Testis (tissue), 3 donors: ENCODE measurements around the gene SFMBT2. TPM values are rescaled to one million over a fixed set of nuclear protein-coding genes. Genes with fewer than 3 reads are reported as not detected.

Experiments used
- DNase-seq: peaks from one replicate; pipeline ENCODE4 v3.0.0-alpha.2; 2019
- H3K27ac ChIP-seq, 2 donors: fragments of 200-600 bp; sonication (generic); one replicate each; pipeline ENCODE4 v1.5.1; 2019
- H3K27me3 ChIP-seq: fragments of 200-600 bp; sonication (generic); one replicate; pipeline ENCODE4 v1.5.1; 2019
- H3K36me3 ChIP-seq: fragments of 200-600 bp; sonication (generic); one replicate; pipeline ENCODE4 v1.5.1; 2017; ENCODE audit warnings: low read depth; ENCODE audit errors: missing control alignments
- H3K4me1 ChIP-seq: fragments of 200-600 bp; sonication (generic); one replicate; pipeline ENCODE4 v1.5.1; 2019
- H3K4me3 ChIP-seq, 2 donors: fragments of 200-600 bp; sonication (generic); one replicate each; pipeline ENCODE4 v1.5.1; 2017 to 2019
- H3K9me3 ChIP-seq: fragments of 200-600 bp; sonication (generic); one replicate; pipeline ENCODE4 v1.5.1; 2017
- POLR2A ChIP-seq: fragments of 450-650 bp; IDR thresholded peaks from one replicate; pipeline ENCODE4 v1.6.1; 2017; ENCODE audit warnings: antibody characterized with exemption, mild to moderate bottlenecking, moderate library complexity
- WGBS, 2 donors: methylation state at CpG; one replicate each; pipeline ENCODE4 v1.1.5; 2018; 5-methylcytosine and 5-hydroxymethylcytosine counted together
- intact Hi-C: fragments of 100-400 bp; cut with DNase I; formaldehyde crosslinking; loops from one replicate; pipeline ENCODE4 v1.15.1; 2023; ENCODE audit warnings: low total_unique reads
- polyA plus RNA-seq: library from polyadenylated mRNA; stranded (reverse); fragments of 350-450 nt; fragmentation: Illumina TruSeq; extraction: RNeasy Lipid Tissue Mini Kit (QIAGEN cat#74804); gene quantifications from one replicate; pipeline ENCODE4 v1.2.3, GENCODE V29; 2014; ENCODE audit warnings: low read depth, low replicate concordance; ENCODE audit not compliant: insufficient read depth
- total RNA-seq, 2 donors: library from RNA; depleted of rRNA; stranded (reverse); fragments of >200 nt; gene quantifications; one replicate each; pipeline ENCODE4 v1.2.3, GENCODE V29; 2016
- TF ChIP-seq, protein P1 (sequence below), 3 experiments: fragments of 450-650 bp in 2 of 3; fragments of 200-600 bp in 1 of 3; sonication (generic) in 1 of 3; IDR thresholded peaks; one replicate each; pipeline ENCODE4 v1.5.1; 2016 to 2019; ENCODE audit warnings: antibody characterized with exemption in 3 of 3, mild to moderate bottlenecking in 2 of 3, moderate library complexity in 1 of 3

Gene SFMBT2
- total and polyA plus RNA-seq, 3 donors from 2014 or later, result 3.6 to 8.5 (median 7.6) TPM

DNA sequence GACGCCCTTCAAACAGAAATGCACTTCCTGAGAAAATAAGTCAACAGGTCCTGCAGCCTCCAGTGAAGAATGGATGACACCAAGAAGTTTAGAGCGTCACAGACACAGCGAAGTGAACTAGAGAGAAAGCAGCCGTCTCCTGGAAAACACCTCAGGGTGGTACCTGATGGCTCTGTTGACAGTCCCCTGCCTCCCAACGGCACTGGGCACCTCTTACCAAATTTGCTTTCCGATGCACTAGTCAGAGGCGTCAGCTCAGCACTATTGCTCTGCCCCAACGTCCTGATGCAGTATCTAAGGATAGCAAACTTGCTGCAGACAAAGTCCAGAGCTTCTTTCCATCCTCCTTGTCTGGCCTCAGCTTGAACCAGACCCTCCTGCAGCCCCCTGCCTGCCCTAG, 38.3 kb downstream of the SFMBT2 start:
- H3K27ac ChIP-seq, result no peak overlapping the region
- no peak overlapping the region for H3K4me3 ChIP-seq
- no peaks in the 10 kb centered on the region for H3K9me3 ChIP-seq
- H3K36me3 ChIP-seq, result no peaks in the 10 kb centered on the region
- no peaks in the 10 kb centered on the region for H3K27me3 ChIP-seq
- no peak for TF ChIP-seq POLR2A
- TF ChIP-seq, protein P1, sequence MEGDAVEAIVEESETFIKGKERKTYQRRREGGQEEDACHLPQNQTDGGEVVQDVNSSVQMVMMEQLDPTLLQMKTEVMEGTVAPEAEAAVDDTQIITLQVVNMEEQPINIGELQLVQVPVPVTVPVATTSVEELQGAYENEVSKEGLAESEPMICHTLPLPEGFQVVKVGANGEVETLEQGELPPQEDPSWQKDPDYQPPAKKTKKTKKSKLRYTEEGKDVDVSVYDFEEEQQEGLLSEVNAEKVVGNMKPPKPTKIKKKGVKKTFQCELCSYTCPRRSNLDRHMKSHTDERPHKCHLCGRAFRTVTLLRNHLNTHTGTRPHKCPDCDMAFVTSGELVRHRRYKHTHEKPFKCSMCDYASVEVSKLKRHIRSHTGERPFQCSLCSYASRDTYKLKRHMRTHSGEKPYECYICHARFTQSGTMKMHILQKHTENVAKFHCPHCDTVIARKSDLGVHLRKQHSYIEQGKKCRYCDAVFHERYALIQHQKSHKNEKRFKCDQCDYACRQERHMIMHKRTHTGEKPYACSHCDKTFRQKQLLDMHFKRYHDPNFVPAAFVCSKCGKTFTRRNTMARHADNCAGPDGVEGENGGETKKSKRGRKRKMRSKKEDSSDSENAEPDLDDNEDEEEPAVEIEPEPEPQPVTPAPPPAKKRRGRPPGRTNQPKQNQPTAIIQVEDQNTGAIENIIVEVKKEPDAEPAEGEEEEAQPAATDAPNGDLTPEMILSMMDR (IDR thresholded peaks at IDR 0.05), result no peak
- 94 to 99% methylated on average over 8 of the region's 8 CpGs for WGBS, 2 donors
- no peak for DNase-seq
- no peaks in the 10 kb centered on the region for H3K4me1 ChIP-seq
- intact Hi-C loops, result no loop called here

DNA sequence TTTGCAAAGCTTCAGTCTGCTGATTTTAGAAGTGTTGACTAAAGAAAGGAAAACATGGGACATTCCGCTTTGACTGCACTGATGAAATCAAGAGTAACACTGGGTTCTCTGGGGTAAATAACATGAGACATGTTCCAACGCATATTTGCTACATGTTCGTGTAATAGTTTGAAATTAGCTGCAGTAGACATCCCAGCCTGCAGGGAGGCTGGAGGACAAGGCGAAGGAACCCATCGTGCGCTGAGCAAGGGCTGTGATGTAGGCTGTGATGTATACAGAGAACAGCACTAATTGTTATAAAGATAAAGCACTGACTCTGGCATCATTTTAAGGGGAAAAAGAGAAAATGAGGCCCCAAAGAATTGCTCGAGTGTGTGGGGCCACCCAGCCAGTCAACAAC, 40.3 kb downstream of the SFMBT2 start:
- intact Hi-C loops, result no loop called here
- H3K27me3 ChIP-seq, result no peaks in the 10 kb centered on the region
- H3K36me3 ChIP-seq, result no peaks in the 10 kb centered on the region
- 85 to 96% methylated on average over 7 of the region's 7 CpGs for WGBS, 2 donors
- no peak for DNase-seq
- H3K4me3 ChIP-seq, result no peak overlapping the region
- TF ChIP-seq POLR2A, result no peak
- TF ChIP-seq, protein P1 (IDR thresholded peaks at IDR 0.05), result no peak
- no peaks in the 10 kb centered on the region for H3K4me1 ChIP-seq
- H3K9me3 ChIP-seq, result no peaks in the 10 kb centered on the region
- no peak overlapping the region for H3K27ac ChIP-seq

DNA sequence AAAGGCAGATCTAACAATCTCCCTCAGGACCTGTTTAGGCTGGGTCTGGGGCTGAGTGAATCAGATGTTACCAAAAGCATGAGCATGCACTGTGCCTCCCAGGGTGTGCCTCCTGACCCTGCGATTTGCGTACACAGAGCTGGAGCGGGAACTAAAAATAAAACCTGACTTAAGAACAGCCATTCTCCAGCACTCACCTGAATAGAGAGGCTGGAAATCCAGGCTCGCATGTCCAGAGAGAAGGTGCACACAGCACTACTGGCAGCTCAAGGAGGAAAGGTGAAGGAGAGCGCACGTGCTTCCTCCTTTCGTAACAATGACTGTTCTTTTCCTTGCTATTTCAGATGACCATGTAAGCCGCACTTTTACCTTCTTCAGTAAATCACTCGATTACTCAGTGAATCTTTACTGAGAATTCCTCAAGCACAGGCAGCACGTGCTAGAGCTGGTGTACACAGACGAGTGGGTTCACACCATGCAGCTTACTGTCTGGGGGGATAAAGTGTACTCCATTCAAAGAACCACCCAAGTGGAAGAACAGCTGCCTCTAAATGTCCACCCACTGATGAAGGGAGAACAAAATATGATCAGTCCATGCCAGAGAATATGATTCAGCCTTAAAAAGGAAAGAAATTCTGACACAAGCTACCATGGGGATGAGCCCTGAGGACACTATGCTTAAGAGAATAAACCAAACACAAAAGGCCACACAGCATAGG, 45.6 kb downstream of the SFMBT2 start:
- intact Hi-C loops, result no loop called here
- WGBS, 2 donors, result 85% methylated on average over 11 of the region's 11 CpGs
- no peaks in the 10 kb centered on the region for H3K27me3 ChIP-seq
- no peak for DNase-seq
- TF ChIP-seq, protein P1 (IDR thresholded peaks at IDR 0.05), result no peak
- no peak for TF ChIP-seq POLR2A
- no peaks in the 10 kb centered on the region for H3K9me3 ChIP-seq
- no peak overlapping the region for H3K27ac ChIP-seq
- no peaks in the 10 kb centered on the region for H3K36me3 ChIP-seq
- no peak overlapping the region for H3K4me3 ChIP-seq
- H3K4me1 ChIP-seq, result no peaks in the 10 kb centered on the region

DNA sequence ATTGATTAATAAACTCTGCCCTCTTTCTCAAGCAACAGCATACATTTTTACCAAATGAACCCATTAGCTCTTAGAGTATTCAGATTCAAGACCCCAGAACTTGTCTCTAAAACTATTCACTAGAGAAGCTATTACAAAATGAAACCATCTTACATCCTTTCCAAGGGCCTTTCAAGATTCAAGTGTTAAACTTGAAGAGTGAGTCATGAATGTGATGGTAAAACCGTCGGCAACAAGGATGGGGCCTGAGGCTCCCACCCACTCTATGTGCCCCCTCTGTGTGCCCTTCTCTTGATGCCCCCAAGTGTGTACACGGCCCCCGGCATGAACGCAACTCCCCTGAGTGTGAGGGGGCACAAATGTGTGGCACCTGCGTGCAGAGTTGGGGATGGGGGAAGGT, 46.4 kb downstream of the SFMBT2 start:
- TF ChIP-seq, protein P1 (IDR thresholded peaks at IDR 0.05), result no peak
- TF ChIP-seq POLR2A, result no peak
- no peaks in the 10 kb centered on the region for H3K27me3 ChIP-seq
- no peak overlapping the region for H3K27ac ChIP-seq
- H3K4me1 ChIP-seq, result no peaks in the 10 kb centered on the region
- H3K9me3 ChIP-seq, result no peaks in the 10 kb centered on the region
- H3K36me3 ChIP-seq, result no peaks in the 10 kb centered on the region
- intact Hi-C loops, result no loop called here
- H3K4me3 ChIP-seq, result no peak overlapping the region
- no peak for DNase-seq
- WGBS, 2 donors, result 91 to 93% methylated on average over 4 to 6 of the region's 6 CpGs

DNA sequence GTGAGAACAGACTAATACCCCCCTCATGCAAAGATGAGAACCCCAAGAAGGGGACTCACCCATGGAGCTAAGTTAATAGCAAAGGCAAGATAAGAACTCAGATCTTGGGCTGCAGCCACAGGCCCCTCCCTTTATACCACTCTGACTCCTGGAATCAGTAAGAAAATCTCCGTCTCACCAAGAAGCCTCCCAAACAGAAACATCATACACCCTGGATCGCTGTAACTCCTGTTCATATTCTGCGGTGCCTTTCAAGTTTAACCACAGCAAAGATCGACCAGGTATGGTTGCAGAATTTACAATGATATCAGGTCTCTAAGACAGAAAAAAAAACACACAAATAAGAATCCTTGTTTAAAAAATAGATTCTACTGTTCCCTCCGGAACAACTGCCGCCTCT, 47.1 kb downstream of the SFMBT2 start:
- H3K36me3 ChIP-seq, result no peaks in the 10 kb centered on the region
- TF ChIP-seq, protein P1 (IDR thresholded peaks at IDR 0.05), result no peak
- TF ChIP-seq POLR2A, result no peak
- no peaks in the 10 kb centered on the region for H3K27me3 ChIP-seq
- H3K9me3 ChIP-seq, result no peaks in the 10 kb centered on the region
- 90 to 97% methylated on average over 6 of the region's 6 CpGs for WGBS, 2 donors
- intact Hi-C loops, result no loop called here
- H3K4me1 ChIP-seq, result no peaks in the 10 kb centered on the region
- H3K27ac ChIP-seq, result no peak overlapping the region
- no peak overlapping the region for H3K4me3 ChIP-seq
- no peak for DNase-seq
